Stimulated activated CD8-positive, alpha-beta memory T cell treated with anti-CD3 and anti-CD28 coated beads, Interleukin-15, amount 100 ng/mL, for 24 hours (primary cell): Measurements from ENCODE around the gene SPTBN2.

ENCODE experiments used
- DNase-seq: peaks from one replicate; pipeline ENCODE4 v3.0.0-alpha.2; 2020; ENCODE audit warnings: low read depth

Gene SPTBN2

GRCh38 chr11:66701432-66702240 is 27.4 kb downstream of the SPTBN2 start:
- no peak for DNase-seq

GRCh38 chr11:66700742-66701141 is 28.3 kb downstream of the SPTBN2 start:
- DNase-seq, result no peak

DNA sequence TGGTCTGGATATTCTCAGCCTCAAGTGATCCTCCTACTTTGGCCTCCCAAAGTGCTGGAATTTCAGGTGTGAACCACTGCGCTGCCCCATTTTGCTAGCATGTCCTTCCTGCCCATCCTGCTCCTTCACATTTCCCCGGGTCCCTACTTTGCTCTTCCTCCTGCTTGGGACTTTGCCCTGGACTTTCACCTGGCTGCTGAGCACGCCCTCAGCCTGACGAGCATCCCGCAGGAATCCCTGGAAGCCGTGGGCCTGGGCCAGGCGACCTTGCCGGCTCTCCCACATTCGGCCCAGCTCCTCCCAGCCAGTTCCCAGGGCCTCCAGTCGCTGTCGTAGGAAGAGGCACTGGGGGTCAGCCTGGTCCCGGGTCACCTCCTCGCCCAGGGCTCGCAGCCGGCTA is 28.7 kb downstream of the SPTBN2 start:
- DNase-seq, result no peak

DNA sequence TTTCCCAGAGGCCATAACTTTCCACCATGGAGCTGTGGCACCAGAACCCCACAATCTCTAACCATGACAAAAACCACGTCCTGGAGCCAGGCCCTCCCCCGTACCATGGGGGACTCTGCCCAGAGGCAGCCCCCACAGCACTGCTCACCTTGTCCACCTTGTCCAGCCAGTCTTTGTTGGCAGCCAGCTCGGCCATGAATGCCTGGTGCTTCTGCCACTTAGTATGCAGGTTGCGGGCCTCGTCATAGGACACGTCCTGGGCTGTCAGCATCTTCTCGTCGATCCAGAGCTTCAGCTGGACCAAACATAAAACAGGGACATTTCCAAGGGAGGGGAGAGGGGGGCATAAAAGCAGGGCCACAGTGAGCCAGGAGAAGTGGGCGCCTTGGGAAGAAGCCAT is 30.5 kb downstream of the SPTBN2 start:
- DNase-seq, result no peak

DNA sequence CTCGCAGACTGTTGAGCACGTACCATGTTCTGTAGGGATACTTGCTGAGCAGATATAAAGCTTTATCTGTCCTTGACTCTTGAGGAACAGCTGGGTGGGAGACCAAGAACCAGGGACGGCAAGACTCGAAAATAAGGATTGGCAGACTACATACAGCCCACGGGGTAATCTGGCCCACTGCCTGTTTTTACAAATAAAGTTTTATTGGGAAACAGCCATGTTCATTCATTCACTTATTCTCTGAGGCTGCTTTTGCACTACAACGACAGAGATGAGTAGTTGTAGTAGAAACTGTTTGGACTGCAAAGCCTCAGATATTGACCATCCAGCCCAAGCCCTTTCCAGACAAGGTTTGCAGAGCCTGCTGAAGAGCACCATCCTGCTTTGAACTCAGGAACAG is 31.0 kb downstream of the SPTBN2 start:
- DNase-seq, result no peak

- no peak for DNase-seq
Observed at GRCh38 chr11:66696146-66696545, 32.9 kb downstream of the SPTBN2 start.

DNA sequence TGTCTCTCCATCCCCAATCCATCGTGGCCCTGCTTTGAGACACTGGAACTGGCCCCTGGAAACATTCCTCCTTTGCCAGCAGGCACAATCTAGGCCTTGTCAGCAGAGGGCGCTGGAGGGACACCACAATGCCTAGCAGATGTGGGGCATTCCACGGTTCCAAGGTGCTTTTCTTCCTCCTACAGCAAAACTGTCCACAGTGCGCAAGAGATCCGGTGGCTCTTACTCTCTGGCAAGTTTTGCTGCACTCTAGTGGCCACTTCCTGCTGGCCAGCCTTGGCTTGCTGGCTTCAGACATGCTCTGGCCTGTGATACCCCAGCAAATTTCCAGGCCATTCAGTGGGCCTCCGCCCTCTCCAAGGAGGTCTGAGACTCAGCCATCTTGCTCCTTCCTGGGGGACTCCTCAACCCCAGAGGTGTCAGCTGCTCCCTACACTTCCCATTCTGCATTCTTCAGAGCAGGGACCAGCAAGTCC is 34.2 kb downstream of the SPTBN2 start:
- DNase-seq, result peak; percentile 66

DNA sequence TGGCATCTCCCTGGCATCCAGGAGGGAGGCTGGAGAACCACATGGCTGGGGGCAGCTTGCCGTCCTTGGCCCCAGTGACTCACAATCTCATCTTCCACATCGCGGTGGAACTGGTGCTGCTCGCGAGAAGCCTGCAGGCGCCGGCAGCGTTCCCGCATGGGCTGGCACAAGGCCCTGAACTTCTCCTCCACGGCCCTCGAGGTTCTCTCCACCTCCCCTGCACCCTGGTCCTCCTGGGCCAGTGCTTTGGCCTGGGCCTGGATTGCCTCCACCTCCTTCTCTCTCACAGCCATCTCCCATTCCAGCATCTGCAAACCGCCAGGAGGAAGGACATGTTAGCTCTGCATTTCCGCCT is 35.0 kb downstream of the SPTBN2 start:
- DNase-seq, result no peak

DNA sequence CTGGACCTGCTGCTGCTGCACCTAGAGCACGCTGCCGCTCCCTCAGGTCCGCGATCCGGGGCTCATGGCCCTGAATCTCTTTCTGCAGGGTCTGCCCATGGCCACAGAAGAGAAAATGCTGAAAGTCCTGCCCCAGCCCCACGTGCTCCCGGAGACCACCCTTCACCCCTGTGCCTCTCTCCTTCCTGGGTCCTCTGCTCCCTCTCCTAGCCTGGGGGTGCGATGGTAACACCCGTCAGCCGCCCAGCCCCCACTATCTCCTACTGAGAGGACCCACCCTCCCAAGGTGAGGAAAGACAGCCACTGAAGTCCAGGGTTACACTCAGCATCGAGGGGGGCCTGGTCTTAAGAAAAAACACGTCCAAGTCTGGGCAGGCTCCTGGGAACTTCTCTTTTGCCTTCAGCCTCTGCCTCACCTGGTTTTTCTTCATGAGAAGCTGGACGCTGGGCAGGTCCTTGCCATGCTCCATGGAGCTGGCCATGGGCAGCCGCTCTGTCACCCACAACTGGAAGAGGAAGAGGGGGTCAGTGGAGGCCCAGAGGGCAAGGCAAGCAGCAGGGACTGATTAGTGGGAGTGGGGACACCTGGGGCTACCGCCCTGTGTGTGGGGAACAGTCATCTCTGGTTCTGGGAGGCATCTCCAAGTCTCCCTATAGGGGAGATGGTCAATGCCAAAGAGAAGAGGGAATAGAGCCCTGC is 35.5 kb downstream of the SPTBN2 start:
- no peak for DNase-seq

GRCh38 chr11:66692871-66693331 is 36.1 kb downstream of the SPTBN2 start:
- DNase-seq, result no peak

GRCh38 chr11:66692446-66692845 is 36.6 kb downstream of the SPTBN2 start:
- DNase-seq, result no peak

DNA sequence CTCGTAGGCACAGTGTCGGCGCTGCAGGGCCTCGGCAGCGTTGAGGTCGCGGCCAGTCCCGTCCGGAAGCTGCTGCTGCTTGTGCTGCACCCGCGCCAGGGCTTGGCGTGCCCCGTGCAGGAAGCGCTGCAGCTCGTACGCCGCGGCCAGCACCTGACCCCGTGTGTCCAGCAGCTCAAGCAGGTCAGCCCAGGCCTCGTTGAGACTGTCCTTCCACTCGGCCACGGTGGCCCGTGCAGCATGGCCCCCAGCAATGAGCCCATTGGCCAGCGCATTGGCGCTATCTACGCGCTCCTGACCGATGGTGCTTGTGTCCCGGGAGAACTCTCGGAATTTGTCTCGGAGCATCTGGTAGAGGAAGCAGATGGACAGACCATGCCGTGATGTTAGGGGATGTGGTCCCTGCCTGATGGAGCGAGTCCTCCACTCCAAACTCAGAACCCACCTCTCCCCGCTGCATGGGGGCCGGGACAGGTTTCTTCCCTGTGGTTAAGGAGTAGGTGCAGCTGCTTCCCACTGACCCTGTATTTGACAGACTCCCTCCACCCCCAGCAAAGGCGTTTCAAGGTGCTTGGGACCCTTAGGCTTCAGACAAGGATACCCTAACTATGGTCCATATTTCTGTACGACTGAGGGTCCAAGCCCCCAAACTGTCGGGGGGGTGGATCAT is 37.6 kb downstream of the SPTBN2 start:
- no peak for DNase-seq

GRCh38 chr11:66689661-66690590 is 39.1 kb downstream of the SPTBN2 start:
- no peak for DNase-seq

GRCh38 chr11:66688561-66689534 is 40.2 kb downstream of the SPTBN2 start:
- DNase-seq, result no peak

- no peak for DNase-seq
Observed at GRCh38 chr11:66687831-66688281, 41.2 kb downstream of the SPTBN2 start.

DNA sequence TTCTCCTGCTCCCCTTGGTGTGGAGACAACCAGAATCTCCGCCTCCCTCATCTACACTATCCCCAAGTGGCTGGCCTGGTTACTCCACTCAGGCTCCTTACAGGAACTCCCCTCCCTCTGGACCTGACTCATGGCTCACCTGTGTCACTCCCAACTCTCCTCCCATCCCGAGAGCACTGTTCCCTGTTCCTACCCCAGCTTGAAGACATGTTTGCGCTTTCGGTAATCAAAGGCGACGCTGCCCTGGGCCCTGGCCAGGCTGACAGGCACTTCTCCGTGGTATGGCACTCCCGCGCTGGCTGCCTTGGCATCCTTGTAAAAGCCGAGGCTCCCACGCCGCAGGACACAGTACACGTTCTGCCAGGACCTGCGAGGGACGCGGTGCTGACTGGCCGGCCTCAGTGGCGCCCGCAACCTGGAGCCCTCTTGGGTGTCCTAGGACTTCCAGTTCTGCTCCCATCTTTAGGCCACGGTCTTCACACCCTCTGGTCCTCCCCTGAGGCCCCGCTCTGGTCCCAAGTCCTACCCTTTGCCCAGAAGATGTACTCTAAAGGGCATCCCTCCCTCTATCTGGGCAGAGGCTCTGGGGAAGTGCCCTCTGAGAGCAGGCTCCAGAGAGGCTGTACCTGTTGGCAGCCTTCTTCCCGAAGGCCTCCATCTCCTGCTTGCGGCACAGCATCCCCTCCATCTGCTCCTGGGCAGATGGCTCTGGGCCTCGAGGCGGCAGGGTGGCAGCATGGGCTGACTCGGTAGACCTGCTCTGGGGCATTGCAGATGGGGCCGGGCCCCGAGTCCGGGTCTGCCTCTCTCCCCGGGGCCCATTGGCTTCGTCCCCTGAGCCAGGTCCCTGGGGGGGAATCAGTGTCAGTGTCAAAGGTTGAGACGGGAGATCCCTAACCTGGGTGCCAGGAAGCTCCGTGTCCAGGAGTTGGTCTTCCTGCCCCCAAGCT is 41.9 kb downstream of the SPTBN2 start:
- no peak for DNase-seq

- DNase-seq, result no peak
Observed at GRCh38 chr11:66686100-66686785, 42.8 kb downstream of the SPTBN2 start.

DNA sequence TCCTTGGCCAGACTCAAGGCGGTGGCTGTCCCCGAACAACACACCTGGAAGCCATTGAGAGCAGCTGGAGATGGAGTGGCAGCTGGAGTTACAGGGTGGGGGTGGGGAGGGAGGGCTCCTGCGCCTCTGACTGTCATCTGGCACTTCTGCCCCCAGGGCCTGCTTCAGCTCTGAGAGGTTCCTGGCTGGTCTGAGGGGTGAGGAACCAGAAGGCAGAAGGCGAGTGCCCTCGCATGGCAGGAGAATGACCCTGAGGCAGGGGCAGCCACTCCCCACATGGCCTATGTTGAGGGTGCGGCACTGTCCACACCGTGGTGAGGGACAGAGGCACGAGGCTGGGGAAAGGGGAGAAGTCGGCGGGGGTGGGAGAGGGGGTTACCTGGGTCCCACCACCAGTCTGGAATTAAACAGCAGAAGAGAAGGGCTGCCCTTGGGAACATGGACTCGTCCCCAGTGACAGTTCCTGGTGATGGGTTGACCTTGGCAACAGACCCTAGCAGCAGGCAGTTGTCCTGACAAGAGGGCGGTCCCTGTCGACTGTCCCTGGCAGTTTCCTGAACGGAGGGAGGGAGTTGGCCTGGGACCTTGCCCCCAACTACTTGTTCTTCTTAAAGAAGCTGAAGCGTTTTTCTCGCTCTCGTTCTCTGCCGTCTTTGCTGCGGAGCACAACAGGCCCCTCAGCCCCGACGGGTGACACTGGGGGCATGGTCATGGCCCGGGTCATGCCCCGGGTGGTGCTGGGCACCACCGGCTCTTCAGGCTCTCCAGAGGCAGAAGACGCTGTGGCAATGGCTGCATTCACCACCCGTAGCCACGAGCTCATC is 43.5 kb downstream of the SPTBN2 start:
- DNase-seq, result no peak
